ENCODE results near the gene GALNT7. TPM values are rescaled to one million over a fixed set of nuclear protein-coding genes. Genes with fewer than 3 reads are reported as not detected.

GALNT7 gene
- total RNA-seq, 1 donor from 2014 or later: 22.0 TPM

- no peak for TF ChIP-seq CTCF (IDR thresholded peaks at IDR 0.05)
- no peak overlapping the region for H3K4me3 ChIP-seq
- no peak for DNase-seq
- no peaks in the 10 kb centered on the region for H3K9me3 ChIP-seq
- no peaks in the 10 kb centered on the region for H3K27me3 ChIP-seq (ENCODE audit: low read depth)
- H3K36me3 ChIP-seq: no peaks in the 10 kb centered on the region
- ATAC-seq: no peak
- no peaks in the 10 kb centered on the region for H3K4me1 ChIP-seq
- H3K27ac ChIP-seq: no peak overlapping the region
- intact Hi-C loops (cut with DNase I): no loop called here
Observed at GRCh38 chr4:173236301-173236700, 67.7 kb downstream of the GALNT7 start.

GRCh38 chr4:173237152-173237551 is 68.5 kb downstream of the GALNT7 start:
- intact Hi-C loops (cut with DNase I): no loop called here
- no peaks in the 10 kb centered on the region for H3K4me1 ChIP-seq
- ATAC-seq (no peak), DNase-seq (no peak)
- no peaks in the 10 kb centered on the region for H3K36me3 ChIP-seq
- no peak for TF ChIP-seq CTCF (IDR thresholded peaks at IDR 0.05)
- no peaks in the 10 kb centered on the region for H3K9me3 ChIP-seq
- H3K27me3 ChIP-seq (ENCODE audit: low read depth): no peaks in the 10 kb centered on the region
- H3K27ac ChIP-seq: no peak overlapping the region
- H3K4me3 ChIP-seq: no peak overlapping the region

GRCh38 chr4:173237762-173238161 is 69.2 kb downstream of the GALNT7 start:
- TF ChIP-seq CTCF (IDR thresholded peaks at IDR 0.05): no peak
- DNase-seq (no peak), ATAC-seq (no peak)
- Histone ChIP-seq H3K36me3 (no peaks in the 10 kb centered on the region), H3K9me3 (no peaks in the 10 kb centered on the region), H3K27ac (no peak overlapping the region), H3K4me3 (no peak overlapping the region), H3K4me1 (no peaks in the 10 kb centered on the region), H3K27me3 (ENCODE audit: low read depth) (no peaks in the 10 kb centered on the region)
- intact Hi-C loops (cut with DNase I): no loop called here

GRCh38 chr4:173240696-173241095 is 72.1 kb downstream of the GALNT7 start:
- TF ChIP-seq CTCF (IDR thresholded peaks at IDR 0.05): no peak
- no peak overlapping the region for H3K27ac ChIP-seq
- ATAC-seq (no peak), DNase-seq (no peak)
- H3K4me1 ChIP-seq: no peaks in the 10 kb centered on the region
- no peaks in the 10 kb centered on the region for H3K36me3 ChIP-seq
- no peaks in the 10 kb centered on the region for H3K27me3 ChIP-seq (ENCODE audit: low read depth)
- intact Hi-C loops (cut with DNase I): no loop called here
- no peak overlapping the region for H3K4me3 ChIP-seq
- H3K9me3 ChIP-seq: no peaks in the 10 kb centered on the region

- Histone ChIP-seq H3K36me3 (no peaks in the 10 kb centered on the region), H3K9me3 (no peaks in the 10 kb centered on the region), H3K27ac (no peak overlapping the region), H3K27me3 (ENCODE audit: low read depth) (no peaks in the 10 kb centered on the region), H3K4me1 (no peaks in the 10 kb centered on the region), H3K4me3 (no peak overlapping the region)
- no peak for TF ChIP-seq CTCF (IDR thresholded peaks at IDR 0.05)
- ATAC-seq (no peak), DNase-seq (no peak)
- intact Hi-C loops (cut with DNase I): no loop called here
Observed at GRCh38 chr4:173242466-173243250, 74.0 kb downstream of the GALNT7 start.

Data from lower lobe of right lung (tissue), 2 donors.